IPS-20b (cell line): Measurements from ENCODE around the gene UTY.

Experiments used
- H3K27ac ChIP-seq: one replicate; pipeline ENCODE4 v1.5.1; 2013; ENCODE audit warnings: low read length
- H3K27me3 ChIP-seq: 2 replicates; pipeline ENCODE4 v1.6.1; 2013; ENCODE audit warnings: mild to moderate bottlenecking, low read length, inconsistent platforms; ENCODE audit not compliant: insufficient read depth
- H3K36me3 ChIP-seq: 2 replicates; pipeline ENCODE4 v1.6.1; 2013; ENCODE audit warnings: low read depth, mild to moderate bottlenecking, inconsistent platforms, low read length, moderate library complexity; ENCODE audit not compliant: insufficient read depth
- H3K4me1 ChIP-seq: 2 replicates; pipeline ENCODE4 v1.6.1; 2013; ENCODE audit warnings: mild to moderate bottlenecking, control low read depth, inconsistent platforms, low read length, moderate library complexity; ENCODE audit not compliant: insufficient read depth
- H3K4me3 ChIP-seq: 2 replicates; pipeline ENCODE4 v1.5.1; 2013; ENCODE audit warnings: mild to moderate bottlenecking, low read length, inconsistent platforms
- H3K9ac ChIP-seq: 2 replicates; pipeline ENCODE4 v1.6.1; 2013; ENCODE audit warnings: low read depth, mild to moderate bottlenecking, inconsistent platforms, low read length, moderate library complexity
- H3K9me3 ChIP-seq: 2 replicates; pipeline ENCODE4 v1.6.1; 2013; ENCODE audit warnings: mild to moderate bottlenecking, low read depth, low read length, inconsistent platforms; ENCODE audit not compliant: insufficient read depth

The UTY gene

DNA sequence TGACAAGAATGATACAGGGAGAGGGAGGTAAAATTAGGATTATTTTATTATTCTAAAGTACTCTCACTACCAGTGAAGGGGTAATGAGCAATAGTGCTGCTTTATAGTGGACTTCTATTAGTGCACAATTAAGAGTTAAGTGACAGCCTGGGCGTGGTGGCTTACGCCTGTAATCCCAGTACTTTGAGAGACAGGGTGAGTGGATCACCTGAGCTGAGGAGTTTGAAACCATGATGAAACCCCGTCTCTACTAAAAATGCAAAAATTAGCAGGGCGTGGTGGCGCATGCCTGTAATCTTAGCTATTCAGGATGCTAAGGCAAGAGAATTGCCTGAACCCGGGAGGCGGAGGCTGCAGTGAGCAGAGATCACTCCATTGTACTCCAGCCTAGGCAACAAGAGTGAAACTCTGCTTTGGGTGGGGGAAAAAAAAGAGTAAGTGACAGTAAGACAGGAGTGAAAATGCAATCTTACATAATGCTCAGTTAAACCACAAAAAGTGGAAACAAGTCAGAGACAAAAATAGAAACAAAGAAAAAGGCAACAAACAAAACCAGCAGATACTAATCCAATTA lies 98.6 kb downstream of the UTY start:
- Histone ChIP-seq H3K27ac (no peak overlapping the region), H3K27me3 (no peaks in the 10 kb centered on the region), H3K4me1 (no peaks in the 10 kb centered on the region), H3K9me3 (no peaks in the 10 kb centered on the region), H3K4me3 (no peak overlapping the region), H3K36me3 (no peaks in the 10 kb centered on the region), H3K9ac (no peak overlapping the region)

DNA sequence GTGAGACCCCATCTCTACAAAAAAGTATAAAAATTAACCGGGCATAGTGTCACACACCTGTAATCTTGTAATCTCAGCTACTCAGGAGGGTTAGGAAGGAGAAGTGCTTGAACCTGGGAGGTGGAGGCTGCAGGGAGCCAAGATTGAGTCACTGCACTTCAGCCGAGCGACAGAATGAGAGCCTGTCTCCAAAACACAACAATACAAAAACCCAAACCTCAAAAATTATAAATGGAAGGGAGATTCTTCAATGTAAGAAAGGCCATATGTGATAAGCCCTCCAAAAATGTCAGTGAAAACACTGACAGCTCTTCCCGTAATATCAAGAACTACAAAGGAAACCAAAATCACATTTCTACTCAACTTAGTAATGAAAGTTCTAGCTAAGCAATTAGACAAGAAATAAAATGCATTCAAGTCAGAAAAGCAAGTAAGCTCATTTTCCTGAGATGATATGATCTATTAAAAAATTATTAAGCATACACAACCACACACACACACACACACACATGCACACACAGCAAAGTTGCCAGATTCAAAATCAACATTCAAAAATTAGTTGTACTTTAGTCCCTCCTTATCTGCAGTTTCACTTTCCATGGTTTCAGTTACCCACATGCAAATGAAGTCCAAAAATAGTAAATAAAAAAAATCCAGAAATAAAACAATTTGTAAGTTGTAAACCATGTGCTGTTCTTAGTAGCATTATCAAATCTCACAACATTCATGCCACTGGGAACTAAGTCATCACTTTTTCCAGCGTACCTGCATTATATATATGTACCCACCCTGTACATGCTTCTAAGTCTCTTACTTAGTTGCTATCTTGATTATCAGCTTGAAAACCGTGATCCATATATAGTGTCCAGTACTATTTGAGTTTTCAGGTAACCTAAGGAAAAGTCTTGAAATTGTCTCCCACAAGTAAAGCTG lies 108.7 kb downstream of the UTY start:
- Histone ChIP-seq H3K27me3 (no peaks in the 10 kb centered on the region), H3K4me3 (no peak overlapping the region), H3K4me1 (no peaks in the 10 kb centered on the region), H3K9me3 (no peaks in the 10 kb centered on the region), H3K9ac (no peak overlapping the region), H3K27ac (no peak overlapping the region), H3K36me3 (peaks cover 3% of the 10 kb centered on the region; the same call in 1 of the 2 replicates)

DNA sequence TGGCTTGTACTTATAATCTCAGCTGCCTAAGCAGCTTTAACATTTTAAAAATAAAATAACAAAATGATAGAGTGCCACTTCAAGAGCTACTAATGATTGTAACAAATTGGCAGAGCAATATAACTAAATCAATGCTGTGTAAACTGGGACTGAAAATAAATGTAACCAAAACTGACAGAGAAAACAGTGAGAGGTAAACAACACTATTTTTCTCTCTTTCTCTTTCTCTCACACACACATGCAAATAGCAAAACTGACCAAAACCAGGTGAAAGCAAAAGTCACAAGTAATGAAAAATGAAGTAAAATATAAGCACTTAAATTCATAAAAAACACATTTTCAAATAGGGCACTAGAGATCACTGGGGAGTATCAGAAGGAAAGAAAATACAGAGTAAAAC lies 109.6 kb downstream of the UTY start:
- H3K9me3 ChIP-seq = no peaks in the 10 kb centered on the region
- peaks cover 3% of the 10 kb centered on the region; the same call in 1 of the 2 replicates for H3K36me3 ChIP-seq
- H3K27me3 ChIP-seq = no peaks in the 10 kb centered on the region
- no peaks in the 10 kb centered on the region for H3K4me1 ChIP-seq
- H3K4me3 ChIP-seq = no peak overlapping the region
- H3K9ac ChIP-seq = no peak overlapping the region
- no peak overlapping the region for H3K27ac ChIP-seq

DNA sequence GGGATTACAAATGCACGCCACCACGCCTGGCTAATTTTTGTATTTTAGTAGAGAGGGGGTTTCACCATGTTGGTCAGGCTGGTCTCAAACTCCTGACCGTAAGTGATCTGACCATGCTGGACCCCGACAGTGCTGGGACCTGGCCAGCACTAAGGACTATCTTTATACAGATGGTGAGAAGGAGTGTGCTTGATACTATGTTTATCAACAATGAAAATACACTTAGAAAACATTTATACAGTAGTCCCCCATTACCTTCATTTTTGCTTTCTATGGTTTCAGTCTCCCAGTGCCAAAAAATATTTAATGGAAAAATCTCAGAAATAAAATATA lies 111.4 kb downstream of the UTY start:
- no peaks in the 10 kb centered on the region for H3K27me3 ChIP-seq
- H3K4me1 ChIP-seq = no peaks in the 10 kb centered on the region
- no peaks in the 10 kb centered on the region for H3K9me3 ChIP-seq
- no peak overlapping the region for H3K27ac ChIP-seq
- peaks cover 3% of the 10 kb centered on the region; the same call in 1 of the 2 replicates for H3K36me3 ChIP-seq
- H3K4me3 ChIP-seq = no peak overlapping the region
- no peak overlapping the region for H3K9ac ChIP-seq

DNA sequence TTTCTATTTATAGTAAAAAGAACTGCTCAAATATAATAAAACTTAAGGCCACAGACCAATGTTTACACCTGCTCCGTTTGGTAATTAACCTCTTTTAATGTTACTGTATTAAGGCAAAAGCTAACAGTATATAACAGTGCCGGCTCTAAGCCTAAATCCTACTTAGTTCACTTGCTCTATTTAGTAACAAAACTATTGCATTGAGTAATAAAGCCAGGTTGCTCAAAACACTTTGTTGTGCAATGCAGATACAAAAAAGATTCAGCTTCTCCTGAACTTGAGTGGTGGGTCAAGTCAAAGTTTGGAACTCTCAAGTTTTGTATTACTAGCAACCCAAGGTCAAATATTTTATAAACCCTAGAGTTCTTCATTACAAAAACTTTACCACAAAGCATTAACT lies 116.2 kb downstream of the UTY start:
- Histone ChIP-seq H3K4me1 (peaks cover 3% of the 10 kb centered on the region; the same call in 1 of the 2 replicates), H3K36me3 (peaks cover 11% of the 10 kb centered on the region; the same call in 1 of the 2 replicates), H3K9me3 (no peaks in the 10 kb centered on the region), H3K9ac (no peak overlapping the region), H3K27ac (no peak overlapping the region), H3K27me3 (no peaks in the 10 kb centered on the region), H3K4me3 (no peak overlapping the region)

DNA sequence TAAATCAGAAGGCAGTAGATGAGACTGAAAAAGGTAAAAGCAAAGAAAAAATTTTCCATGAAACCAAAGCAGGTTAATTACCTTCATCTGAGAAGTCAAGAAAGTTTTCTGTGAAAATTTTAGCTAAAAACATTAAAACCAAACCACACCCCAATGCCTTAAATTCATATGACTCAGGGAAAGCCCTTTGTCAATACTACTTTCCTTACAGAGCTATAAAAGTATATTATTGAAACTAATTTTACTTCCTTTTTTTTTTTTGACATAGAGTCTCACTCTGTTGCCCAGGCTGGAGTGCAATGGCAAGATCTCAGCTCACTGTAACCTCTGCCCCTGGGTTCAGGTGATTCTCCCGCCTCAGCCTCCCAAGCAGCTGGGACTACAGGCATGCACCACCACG lies 117.2 kb downstream of the UTY start:
- H3K27ac ChIP-seq = no peak overlapping the region
- H3K4me3 ChIP-seq = no peak overlapping the region
- no peaks in the 10 kb centered on the region for H3K9me3 ChIP-seq
- no peak overlapping the region for H3K9ac ChIP-seq
- H3K36me3 ChIP-seq = peaks cover 20% of the 10 kb centered on the region
- H3K4me1 ChIP-seq = peaks cover 3% of the 10 kb centered on the region; the same call in 1 of the 2 replicates
- H3K27me3 ChIP-seq = no peaks in the 10 kb centered on the region

DNA sequence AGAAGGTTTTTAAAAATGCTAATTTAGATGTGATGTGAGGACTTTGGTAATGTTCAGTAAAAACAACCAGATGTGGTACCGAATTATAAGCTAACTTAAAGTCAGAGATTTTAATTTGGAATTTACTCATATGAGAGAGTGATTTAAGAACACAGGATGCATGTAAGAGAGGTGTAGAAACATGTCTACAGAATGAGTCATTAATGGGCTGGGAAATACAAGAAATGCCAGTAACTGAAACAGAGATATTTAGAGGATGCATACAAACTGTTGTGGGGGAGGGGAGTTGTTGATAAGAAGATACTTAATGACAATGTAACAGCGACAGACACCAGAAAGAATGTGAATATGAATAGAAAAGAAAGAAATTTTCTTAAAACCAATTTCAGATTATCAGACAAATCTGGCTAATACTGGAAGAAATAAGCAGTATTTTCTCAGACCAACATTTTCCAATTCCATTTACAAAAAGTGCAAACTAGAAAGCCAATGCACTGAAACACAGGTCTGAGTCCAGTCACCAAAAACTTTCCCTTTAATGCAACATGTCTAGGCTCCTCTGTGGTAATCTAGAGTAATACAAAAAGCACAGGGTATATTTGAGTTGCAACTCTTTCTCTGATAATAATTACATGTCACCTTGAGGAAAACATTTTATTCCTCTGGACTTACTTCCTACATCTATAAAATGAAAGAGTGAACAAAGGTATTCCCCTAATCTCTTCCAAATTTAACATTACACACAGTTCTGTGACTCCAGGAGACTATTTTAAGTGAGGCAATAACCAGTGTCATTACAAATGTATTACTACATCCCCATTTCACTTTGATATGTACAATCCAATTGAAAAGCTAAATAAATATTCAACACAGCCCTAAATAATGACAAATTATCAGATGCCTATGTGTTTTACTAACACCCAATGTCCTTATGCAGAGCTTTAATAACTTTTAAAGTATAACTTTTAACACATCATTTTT lies 117.9 kb downstream of the UTY start:
- Histone ChIP-seq H3K27ac (no peak overlapping the region), H3K27me3 (no peaks in the 10 kb centered on the region), H3K4me1 (peaks cover 3% of the 10 kb centered on the region; the same call in 1 of the 2 replicates), H3K36me3 (peaks cover 27% of the 10 kb centered on the region), H3K9ac (no peak overlapping the region), H3K4me3 (no peak overlapping the region), H3K9me3 (no peaks in the 10 kb centered on the region)

DNA sequence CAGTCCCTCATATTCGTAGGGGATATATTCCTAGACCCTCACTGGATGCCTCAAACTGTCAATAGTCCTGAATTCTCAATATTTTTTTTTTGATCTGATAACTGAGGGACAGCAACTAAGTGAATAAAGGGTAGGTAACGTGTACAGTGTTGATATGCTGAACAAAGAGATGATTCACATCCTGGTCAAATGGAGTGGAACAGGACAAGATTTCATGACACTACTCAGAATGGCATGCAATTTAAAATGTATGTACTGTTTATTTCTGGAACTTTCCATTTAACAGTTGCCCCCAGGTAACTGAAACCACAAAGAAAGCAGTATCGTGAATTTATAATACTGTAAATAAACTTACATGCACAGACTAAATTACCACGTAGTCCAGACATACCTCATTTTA lies 128.4 kb downstream of the UTY start:
- Histone ChIP-seq H3K36me3 (peaks cover 61% of the 10 kb centered on the region), H3K4me1 (no peaks in the 10 kb centered on the region), H3K27ac (no peak overlapping the region)

DNA sequence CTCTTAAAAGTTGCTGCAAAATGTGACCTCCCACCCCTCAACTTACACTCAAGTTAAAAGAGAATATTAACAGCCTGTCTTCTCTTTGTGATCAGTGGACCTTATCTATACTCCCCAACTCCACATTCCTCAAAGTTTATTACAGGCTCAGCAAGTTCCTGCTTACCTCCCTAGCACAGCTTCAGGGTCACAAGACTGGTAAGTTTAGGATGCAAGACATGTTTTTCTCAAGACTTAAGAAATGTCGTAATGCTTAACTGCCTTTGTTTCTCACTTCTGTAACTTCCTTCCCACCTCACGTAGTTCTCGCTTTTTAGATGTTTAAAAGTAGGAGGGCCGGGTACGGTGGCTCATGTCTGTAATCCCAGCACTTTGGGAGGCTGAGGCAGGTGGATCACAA lies 132.7 kb downstream of the UTY start:
- no peaks in the 10 kb centered on the region for H3K4me1 ChIP-seq
- no peak overlapping the region for H3K9ac ChIP-seq
- H3K27ac ChIP-seq = no peak overlapping the region
- no peaks in the 10 kb centered on the region for H3K27me3 ChIP-seq
- H3K36me3 ChIP-seq = peaks cover 36% of the 10 kb centered on the region
- no peaks in the 10 kb centered on the region for H3K9me3 ChIP-seq
- H3K4me3 ChIP-seq = no peak overlapping the region

More for the DNA sequence above, 128.4 kb downstream of the UTY start:
- Histone ChIP-seq H3K9ac (no peak overlapping the region), H3K27me3 (no peaks in the 10 kb centered on the region), H3K4me3 (no peak overlapping the region), H3K9me3 (no peaks in the 10 kb centered on the region)

DNA sequence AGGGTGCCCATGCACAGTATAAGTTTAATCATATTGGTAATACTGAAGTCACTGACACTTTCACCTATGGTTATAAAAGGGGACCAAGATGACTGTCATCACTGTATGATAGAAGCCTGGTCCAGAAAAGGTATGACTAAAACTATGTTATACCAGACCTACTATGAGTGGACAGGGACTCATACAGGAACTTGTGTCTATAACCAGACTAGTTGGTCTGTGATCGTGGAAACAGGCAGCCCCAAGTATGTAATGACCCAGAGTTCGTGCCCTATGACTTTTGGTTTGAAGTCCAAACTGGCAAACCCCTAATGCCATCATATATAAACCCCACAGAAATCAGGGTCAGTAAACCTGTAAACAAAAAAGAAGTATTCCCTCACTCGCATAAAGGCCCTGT lies 134.3 kb downstream of the UTY start:
- H3K36me3 ChIP-seq = peaks cover 37% of the 10 kb centered on the region
- no peaks in the 10 kb centered on the region for H3K9me3 ChIP-seq
- no peak overlapping the region for H3K27ac ChIP-seq
- H3K4me1 ChIP-seq = no peaks in the 10 kb centered on the region
- H3K9ac ChIP-seq = no peak overlapping the region
- no peak overlapping the region for H3K4me3 ChIP-seq
- no peaks in the 10 kb centered on the region for H3K27me3 ChIP-seq

DNA sequence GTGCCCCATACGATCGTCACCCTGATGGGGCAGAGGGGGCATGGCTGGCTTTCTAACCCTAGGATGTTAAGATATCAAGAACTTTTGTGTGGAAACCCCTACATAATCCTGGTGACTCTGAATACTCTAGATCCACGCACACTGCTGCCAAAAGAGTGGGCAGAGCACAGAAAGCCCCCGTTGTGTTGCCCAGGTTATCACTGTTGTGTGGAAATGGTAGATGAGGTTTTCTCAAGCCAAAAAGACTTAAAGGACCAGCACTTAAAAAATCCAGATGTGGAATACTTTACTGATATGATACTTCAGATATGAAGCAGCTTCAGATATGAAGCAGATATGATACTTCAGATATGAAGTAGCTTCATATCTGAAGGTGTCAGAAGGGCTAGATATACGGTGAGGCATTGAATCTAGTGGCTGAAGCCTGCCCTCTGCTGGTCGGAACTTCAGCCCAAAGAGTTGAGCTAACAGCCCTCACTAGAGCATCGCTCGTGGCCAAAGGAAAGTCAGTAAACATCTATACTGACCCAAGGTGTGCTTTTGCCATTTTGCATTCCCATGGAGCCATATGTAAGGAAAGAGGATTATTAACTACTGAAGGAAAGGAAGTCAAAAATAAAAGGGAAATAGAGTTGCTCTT lies 136.4 kb downstream of the UTY start:
- Histone ChIP-seq H3K9ac (no peak overlapping the region), H3K4me3 (no peak overlapping the region), H3K4me1 (no peaks in the 10 kb centered on the region), H3K27me3 (no peaks in the 10 kb centered on the region), H3K9me3 (no peaks in the 10 kb centered on the region), H3K27ac (no peak overlapping the region), H3K36me3 (peaks cover 43% of the 10 kb centered on the region)
